GM21786 (cell line): Measurements from ENCODE around the gene NPIPA8.
"Not testable (repeated sequence)": the region's sequence is repeated elsewhere in the genome, so short reads cannot be mapped to it uniquely, and the experiment has no call there.

Experiments
- ATAC-seq: cut with Tn5 transposase; IDR thresholded peaks from one replicate; pipeline ENCODE4 v1.9.1; 2021; ENCODE audit not compliant: unreplicated experiment

NPIPA8 gene

DNA sequence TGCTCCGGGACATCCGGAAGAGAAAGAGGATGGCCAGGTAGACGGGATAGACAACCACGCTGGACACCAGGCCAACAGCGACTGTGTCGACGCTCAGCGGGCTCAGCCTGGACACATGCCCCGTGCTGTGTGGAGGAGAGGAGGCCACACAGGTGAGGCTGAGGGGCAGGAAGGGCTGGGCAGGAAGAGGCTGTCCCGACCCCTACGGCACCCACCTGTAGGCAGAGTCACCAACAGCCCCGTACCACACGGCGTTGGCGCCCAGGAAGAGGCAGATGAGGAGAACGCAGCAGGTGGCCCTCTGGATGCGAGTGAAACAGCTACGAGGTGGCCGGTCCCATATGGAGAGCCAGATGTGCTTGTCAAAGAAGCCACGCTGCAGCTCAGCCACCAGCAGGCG is at the start of gene NPIPA8:
TSS of gene NPIPA8 (minus strand) at position 101 of the 400 bp plus-strand sequence. CDS start 4,074 bp downstream, outside the sequence.
- not testable (repeated sequence) for ATAC-seq

- not testable (repeated sequence) for ATAC-seq
Measured at GRCh38 chr16:18385285-18385684, 48.7 kb upstream of the NPIPA8 start.

GRCh38 chr16:18384869-18385268 is 48.3 kb upstream of the NPIPA8 start:
- not testable (repeated sequence) for ATAC-seq

DNA sequence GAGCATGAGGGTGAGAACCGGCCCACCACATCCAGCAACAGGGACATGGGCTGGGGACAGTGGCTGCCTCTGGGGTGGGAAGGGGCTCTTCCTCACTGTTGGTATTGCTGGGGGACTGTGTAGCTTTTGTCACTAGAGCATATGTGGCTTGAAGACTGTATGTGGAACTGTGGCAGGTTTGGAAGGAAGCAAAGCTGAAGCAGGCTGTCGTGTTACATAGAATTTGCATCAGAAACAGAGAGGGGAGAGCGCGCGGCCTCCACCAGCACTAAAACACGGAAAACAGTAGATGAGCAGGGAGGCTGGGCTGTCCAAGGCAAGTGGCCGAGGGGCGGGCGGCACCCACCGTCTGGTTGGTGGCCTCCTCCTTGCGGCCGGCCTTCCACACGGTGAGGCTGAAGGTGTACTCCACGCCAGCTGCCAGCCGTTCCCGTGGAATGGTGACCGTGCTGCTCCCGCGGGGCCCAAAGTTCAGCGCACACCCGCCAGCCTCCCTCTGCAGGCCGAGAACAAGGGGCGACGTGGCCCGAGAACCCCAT is 47.6 kb upstream of the NPIPA8 start:
- not testable (repeated sequence) for ATAC-seq

GRCh38 chr16:18382696-18383095 is 46.2 kb upstream of the NPIPA8 start:
- ATAC-seq, result not testable (repeated sequence)

DNA sequence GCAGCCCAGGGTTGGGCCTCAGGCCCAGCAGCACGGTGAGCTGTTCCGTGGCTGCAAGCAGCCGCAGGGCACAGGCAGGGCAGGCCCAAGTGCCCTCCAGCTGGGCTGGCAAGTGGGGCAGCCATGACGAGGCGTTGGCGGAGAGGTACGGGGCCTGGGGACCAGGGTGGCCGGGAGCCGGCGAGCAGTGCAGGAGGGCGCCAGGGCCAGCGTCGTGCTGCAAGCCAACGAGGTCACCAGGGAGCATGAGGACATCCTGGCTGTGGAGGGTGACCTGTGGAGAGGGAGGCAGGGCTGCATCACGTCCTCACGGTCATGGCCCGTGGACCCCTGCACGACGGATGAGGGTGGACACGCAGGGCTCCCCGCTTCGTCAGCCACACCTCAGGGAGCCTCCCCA is 11.2 kb upstream of the NPIPA8 start:
- not testable (repeated sequence) for ATAC-seq

- not testable (repeated sequence) for ATAC-seq
Measured at GRCh38 chr16:18346993-18347392, 10.5 kb upstream of the NPIPA8 start.

- not testable (repeated sequence) for ATAC-seq
Measured at GRCh38 chr16:18344634-18345033, 8.1 kb upstream of the NPIPA8 start.

DNA sequence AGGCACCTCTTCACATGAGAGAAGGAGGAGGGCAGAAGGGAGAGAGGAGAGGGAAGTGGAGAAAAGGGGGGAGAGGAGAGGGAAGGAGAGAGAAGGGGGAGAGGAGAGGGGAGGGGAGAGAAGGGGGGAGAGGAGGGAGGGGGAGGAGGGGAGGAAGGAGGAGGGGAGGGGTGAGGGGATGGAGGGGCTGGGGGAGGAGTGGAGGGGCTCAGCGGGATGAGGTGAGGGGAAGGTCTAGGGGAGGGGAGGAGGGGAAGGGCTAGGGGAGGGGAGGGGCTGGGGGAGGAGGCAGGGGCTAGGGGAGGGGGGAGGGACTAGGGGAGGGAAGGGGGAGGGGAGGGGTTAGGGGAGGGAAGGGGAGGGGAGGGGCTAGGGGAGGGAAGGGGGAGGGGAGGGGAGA is 5.5 kb upstream of the NPIPA8 start:
- ATAC-seq, result not testable (repeated sequence)

DNA sequence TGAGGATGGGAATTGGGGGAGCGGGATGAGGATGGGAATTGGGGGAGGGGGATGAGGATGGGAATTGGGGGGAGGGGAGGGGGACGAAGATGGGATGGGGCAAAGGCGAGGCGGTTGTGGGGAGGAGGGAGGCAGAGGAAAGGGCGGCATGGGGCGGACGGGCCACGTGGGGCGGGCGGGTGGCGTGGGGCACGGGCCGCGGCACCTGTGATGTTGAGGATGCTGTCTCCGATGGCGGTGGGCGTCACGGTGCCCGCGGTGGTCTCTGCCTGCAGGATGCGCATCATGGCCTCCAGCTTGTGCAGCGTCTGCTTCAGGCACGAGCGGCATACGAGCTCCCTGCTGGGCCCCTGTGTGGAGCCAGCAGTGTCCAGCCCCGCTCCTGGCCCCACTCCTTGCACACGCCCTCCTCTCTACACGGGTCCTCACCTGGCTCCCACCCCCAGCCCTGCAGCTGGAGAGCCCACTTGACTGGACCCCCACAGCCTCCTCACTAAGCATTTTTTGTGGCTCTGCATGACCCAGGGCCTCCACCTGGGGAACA is 5.0 kb upstream of the NPIPA8 start:
- ATAC-seq, result not testable (repeated sequence)

- ATAC-seq, result not testable (repeated sequence)
Measured at GRCh38 chr16:18339210-18339609, 2.7 kb upstream of the NPIPA8 start.

DNA sequence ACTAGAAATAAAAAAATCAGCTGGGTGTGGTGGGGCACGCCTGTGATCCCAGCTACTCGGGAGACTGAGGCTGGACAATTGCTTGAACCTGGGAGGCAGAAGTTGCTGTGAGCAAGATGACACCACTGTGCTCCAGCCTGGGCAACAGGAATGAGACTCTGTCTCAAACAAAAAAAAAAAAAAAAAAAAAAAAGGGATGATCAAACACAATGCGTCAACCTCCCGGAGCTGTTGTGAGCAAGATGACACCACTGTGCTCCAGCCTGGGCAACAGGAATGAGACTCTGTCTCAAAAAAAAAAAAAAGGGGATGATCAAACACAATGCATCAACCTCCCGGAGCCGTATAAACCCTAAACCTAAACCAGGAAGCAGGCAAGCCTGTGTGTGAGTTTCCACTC is 24.7 kb downstream of the NPIPA8 start:
- ATAC-seq, result not testable (repeated sequence)

- not testable (repeated sequence) for ATAC-seq
Measured at GRCh38 chr16:18309159-18309558, 27.4 kb downstream of the NPIPA8 start.

DNA sequence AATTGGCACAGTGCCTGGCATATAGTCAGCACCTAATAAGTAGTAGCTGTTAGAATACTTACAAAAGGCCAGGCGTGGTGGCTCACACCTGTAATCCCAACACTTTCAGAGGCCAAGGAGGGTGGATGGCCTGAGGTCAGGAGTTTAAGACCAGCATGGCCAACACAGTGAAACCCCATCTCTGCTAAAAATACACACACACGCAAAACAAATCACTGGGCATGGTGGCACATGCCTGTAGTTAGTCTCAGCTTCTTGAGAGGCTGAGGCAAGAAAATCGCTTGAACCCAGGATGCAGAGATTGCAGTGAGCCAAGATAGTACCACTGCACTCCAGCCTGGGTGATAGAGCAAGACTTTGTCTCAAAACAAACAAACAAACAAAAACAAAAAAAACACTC is 29.3 kb downstream of the NPIPA8 start:
- ATAC-seq, result not testable (repeated sequence)

- not testable (repeated sequence) for ATAC-seq
Measured at GRCh38 chr16:18306066-18306465, 30.5 kb downstream of the NPIPA8 start.

GRCh38 chr16:18303059-18303706 is 33.4 kb downstream of the NPIPA8 start:
- not testable (repeated sequence) for ATAC-seq

GRCh38 chr16:18297714-18298113 is 38.8 kb downstream of the NPIPA8 start:
- ATAC-seq, result not testable (repeated sequence)

DNA sequence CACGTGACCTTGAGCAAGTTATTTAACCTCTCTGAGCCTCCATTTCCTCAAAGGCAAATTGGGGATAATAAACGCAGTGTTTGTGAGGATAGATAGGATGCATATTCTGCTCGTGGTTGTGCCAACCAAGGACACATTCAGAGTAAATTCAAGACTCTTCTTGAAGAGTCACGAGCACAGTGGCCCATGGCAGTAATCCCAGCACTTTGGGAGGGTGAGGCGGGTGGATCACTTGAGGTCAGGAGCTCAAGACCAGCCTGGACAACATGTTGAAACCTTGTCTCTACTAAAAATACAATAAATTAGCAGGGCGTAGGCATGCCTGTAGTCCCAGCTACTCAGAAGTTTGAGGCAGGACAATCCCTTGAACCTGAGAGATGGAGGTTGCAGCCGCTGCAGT is 39.6 kb downstream of the NPIPA8 start:
- not testable (repeated sequence) for ATAC-seq

DNA sequence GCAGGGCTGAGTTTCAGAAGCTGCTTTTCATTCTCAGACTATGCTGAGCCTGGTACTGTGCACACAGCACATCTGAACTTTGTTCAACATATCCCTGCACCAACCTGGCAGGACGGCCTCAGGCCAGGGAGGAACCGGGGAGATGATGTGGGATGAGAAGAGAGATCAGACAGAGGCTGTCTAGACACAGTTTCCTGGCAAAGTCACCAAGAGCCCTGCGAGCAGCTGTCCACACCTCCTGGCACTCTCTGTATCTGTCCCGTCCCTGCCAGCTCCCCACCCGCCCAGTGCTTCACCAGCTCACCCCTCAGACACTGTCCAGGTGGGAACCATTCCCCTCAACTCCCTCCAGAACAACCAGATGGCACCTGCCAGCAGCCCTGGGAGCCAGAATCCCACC is 42.2 kb downstream of the NPIPA8 start:
- ATAC-seq, result not testable (repeated sequence)

DNA sequence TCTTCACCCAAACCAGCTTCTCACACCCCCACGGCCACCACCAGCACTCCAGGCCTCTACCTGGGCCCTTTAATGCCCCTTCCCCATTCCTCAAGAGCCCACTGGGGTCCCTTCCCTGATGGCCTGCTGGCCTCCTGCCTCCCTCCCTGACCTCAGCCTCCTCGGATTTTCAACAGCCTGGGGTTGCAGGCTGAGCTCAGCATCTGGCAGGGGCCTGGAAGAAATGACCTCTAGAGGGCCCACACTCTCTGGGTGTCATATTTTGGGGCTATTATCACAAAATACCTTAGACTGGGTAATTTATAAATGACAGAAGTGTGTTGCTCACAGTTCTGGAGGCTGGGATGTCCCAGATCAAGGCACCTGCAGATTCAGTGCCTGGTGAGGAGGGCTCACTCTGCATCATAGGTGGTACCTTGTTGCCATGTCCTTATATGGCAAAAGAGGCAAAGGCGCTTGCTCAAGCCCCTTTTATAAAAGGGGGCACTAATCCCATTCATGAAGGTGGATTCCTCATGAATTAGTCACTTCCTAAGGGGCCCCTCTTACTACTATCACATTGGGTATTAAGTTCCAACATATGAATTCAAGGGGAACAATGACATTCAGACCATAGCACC is 43.1 kb downstream of the NPIPA8 start:
- ATAC-seq, result not testable (repeated sequence)

DNA sequence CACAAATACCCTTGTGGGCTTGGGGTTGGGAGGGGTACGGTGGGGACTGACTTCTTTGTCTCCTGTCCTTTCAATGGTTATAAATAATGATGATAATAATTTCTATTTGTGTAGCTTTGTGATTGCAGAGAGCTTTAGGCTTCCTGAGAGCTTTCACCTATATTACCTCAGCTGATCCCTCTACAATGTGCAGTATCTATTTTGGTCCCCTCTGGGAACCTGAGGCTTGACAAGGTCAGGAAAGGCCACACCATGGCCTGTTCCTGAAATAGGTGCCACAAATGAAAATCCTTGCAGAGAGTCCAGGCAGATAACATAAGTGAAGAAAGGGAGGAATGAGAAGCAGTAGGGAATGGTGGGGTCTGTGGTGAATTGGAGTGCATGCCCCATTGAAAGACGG is 45.6 kb downstream of the NPIPA8 start:
- not testable (repeated sequence) for ATAC-seq

DNA sequence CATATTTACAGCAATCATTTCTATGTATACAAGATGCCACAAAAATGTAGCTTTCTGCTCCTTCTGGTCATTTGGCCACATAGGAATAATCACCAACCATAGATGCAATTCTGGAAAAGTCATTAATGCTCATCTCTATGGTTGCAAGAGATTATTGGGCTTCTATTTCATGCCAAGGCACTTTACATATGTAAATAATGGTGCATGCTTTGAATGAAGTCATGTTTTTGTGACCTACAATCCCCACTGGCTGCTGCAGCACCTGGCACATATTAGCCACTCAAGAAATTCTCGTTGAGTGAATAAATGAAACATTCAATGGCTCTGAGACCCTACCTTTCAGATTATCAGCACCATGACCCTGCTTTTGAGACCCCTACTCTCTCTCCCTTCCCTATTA is 50.2 kb downstream of the NPIPA8 start:
- ATAC-seq, result not testable (repeated sequence)
